Transverse colon (tissue), 3 donors: ENCODE data around the gene GREB1L.

ENCODE experiments used
- EP300 ChIP-seq: sonication (generic); formaldehyde crosslinking; IDR thresholded peaks from one replicate; pipeline ENCODE4 v1.6.1; 2017; ENCODE audit warnings: antibody characterized with exemption, low read depth
- POLR2A ChIP-seq: fragments of 450-650 bp; IDR thresholded peaks from one replicate; pipeline ENCODE4 v1.6.1; 2016; ENCODE audit warnings: antibody characterized with exemption, mild to moderate bottlenecking, moderate library complexity
- TF ChIP-seq, protein P1 (sequence below), 5 experiments: fragments of 200-600 bp in 3 of 5; fragments of 450-650 bp in 2 of 5; sonication (generic) in 3 of 5; IDR thresholded peaks; 1 replicate in 2 of 5; 2 replicates in 3 of 5; pipeline ENCODE4 v1.5.1; 2016 to 2017; ENCODE audit warnings: antibody characterized with exemption in 5 of 5, inconsistent platforms in 3 of 5, mild to moderate bottlenecking in 2 of 5, moderate library complexity in 1 of 5

- TF ChIP-seq, protein P1, sequence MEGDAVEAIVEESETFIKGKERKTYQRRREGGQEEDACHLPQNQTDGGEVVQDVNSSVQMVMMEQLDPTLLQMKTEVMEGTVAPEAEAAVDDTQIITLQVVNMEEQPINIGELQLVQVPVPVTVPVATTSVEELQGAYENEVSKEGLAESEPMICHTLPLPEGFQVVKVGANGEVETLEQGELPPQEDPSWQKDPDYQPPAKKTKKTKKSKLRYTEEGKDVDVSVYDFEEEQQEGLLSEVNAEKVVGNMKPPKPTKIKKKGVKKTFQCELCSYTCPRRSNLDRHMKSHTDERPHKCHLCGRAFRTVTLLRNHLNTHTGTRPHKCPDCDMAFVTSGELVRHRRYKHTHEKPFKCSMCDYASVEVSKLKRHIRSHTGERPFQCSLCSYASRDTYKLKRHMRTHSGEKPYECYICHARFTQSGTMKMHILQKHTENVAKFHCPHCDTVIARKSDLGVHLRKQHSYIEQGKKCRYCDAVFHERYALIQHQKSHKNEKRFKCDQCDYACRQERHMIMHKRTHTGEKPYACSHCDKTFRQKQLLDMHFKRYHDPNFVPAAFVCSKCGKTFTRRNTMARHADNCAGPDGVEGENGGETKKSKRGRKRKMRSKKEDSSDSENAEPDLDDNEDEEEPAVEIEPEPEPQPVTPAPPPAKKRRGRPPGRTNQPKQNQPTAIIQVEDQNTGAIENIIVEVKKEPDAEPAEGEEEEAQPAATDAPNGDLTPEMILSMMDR (IDR thresholded peaks at IDR 0.05), result no peak
- TF ChIP-seq EP300 (no peak), POLR2A (no peak)
These were observed 216.3 kb downstream of the GREB1L start for GRCh38 chr18:21458310-21458709.
